Fibroblast of skin of abdomen (primary cell): ENCODE measurements around the gene OR4C3. TPM values are rescaled to one million over a fixed set of nuclear protein-coding genes. Genes with fewer than 3 reads are reported as not detected.
"Not testable (repeated sequence)": the region's sequence is repeated elsewhere in the genome, so short reads cannot be mapped to it uniquely, and the experiment has no call there.

Experiments used
- DNase-seq: peaks from one replicate; pipeline ENCODE4 v3.0.0-alpha.2; 2013
- polyA plus RNA-seq, 2 experiments: library from polyadenylated mRNA; unstranded; fragments of 120-200 nt; gene quantifications; one replicate each; pipeline ENCODE4 v1.2.1, GENCODE V29; 2013; ENCODE audit not compliant: insufficient read length in 2 of 2

OR4C3 gene
- polyA plus RNA-seq (2013, experiment 1 of 2; ENCODE audit: insufficient read length): not detected
- polyA plus RNA-seq (2013, experiment 2 of 2; ENCODE audit: insufficient read length): not detected

- DNase-seq: not testable (repeated sequence)
These were observed at the start of gene OR4C3 for GRCh38 chr11:48324620-48325019. Gene OR4C3 (plus strand): TSS chr11:48324920. CDS start chr11:48325022, 102 bp downstream.

- no peak for DNase-seq
These were observed 18.8 kb upstream of the OR4C3 start, which contains the start of gene OR4S1 for GRCh38 chr11:48305923-48306322. Gene OR4S1 (plus strand): TSS chr11:48306223. CDS start chr11:48306223, 0 bp downstream.

GRCh38 chr11:48307760-48308386, 16.8 kb upstream of the OR4C3 start:
- no peak for DNase-seq

- DNase-seq: not testable (repeated sequence)
These were observed 11.1 kb upstream of the OR4C3 start for GRCh38 chr11:48313590-48313989.

- DNase-seq: not testable (repeated sequence)
These were observed 4.9 kb upstream of the OR4C3 start for GRCh38 chr11:48319813-48320212.

- no peak for DNase-seq
These were observed 16.7 kb downstream of the OR4C3 start for GRCh38 chr11:48341466-48341865.

- not testable (repeated sequence) for DNase-seq
These were observed 17.8 kb downstream of the OR4C3 start for GRCh38 chr11:48342505-48342904.

GRCh38 chr11:48346286-48346685, 21.6 kb downstream of the OR4C3 start:
- not testable (repeated sequence) for DNase-seq

- no peak for DNase-seq
These were observed 29.3 kb downstream of the OR4C3 start for GRCh38 chr11:48354013-48354412.

GRCh38 chr11:48354677-48355076, 30.0 kb downstream of the OR4C3 start:
- DNase-seq: no peak

GRCh38 chr11:48361289-48361688, 36.6 kb downstream of the OR4C3 start:
- not testable (repeated sequence) for DNase-seq

GRCh38 chr11:48366365-48366764, 41.6 kb downstream of the OR4C3 start, which contains the start of gene OR4C5:
Gene OR4C5 (minus strand): TSS chr11:48366465. CDS start chr11:48366465, 0 bp downstream.
- DNase-seq: no peak
